HG02981 (cell line): ENCODE data around the gene BFSP1.

Source experiments
- ATAC-seq: cut with Tn5 transposase; IDR thresholded peaks from one replicate; pipeline ENCODE4 v1.9.1; 2021; ENCODE audit warnings: mild to moderate bottlenecking, moderate library complexity; ENCODE audit not compliant: unreplicated experiment

The BFSP1 gene

DNA sequence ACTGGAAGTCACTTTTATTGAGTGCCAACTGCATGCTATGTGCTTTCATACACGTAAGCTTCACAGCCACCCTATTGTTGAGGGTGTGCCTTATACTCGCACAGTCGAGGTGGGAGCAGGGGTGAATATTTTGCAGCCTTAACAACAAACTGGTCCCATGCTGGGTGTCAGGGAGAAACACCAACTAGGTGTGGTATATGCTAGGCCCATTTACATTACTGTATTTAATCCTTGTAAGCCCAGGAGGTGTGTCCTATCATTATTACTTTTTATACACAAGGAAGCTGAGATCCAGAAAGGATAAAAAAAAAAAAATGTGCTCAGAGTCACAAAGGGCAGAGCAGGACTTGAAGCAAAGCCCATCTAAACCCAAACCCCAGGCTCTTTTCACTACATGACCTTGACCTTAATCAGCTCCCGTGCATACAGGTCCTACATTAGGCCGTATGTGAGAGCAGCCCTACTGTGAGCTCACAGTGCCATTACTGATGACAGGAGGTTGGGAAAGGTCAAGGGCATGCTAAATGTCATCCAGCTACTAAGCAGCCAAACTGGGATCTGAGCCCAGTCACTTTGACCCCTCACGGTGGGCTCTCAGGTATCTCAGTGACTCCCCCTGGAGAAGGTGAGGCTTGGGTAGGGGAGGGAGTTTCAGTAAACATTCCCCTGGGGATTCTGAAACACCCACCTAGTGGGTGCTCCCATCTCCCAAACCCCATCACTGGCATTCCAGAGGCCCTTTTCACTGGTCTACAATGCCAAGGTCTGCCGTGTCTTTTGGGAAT, 61.7 kb downstream of the BFSP1 start:
- ATAC-seq, result no peak

DNA sequence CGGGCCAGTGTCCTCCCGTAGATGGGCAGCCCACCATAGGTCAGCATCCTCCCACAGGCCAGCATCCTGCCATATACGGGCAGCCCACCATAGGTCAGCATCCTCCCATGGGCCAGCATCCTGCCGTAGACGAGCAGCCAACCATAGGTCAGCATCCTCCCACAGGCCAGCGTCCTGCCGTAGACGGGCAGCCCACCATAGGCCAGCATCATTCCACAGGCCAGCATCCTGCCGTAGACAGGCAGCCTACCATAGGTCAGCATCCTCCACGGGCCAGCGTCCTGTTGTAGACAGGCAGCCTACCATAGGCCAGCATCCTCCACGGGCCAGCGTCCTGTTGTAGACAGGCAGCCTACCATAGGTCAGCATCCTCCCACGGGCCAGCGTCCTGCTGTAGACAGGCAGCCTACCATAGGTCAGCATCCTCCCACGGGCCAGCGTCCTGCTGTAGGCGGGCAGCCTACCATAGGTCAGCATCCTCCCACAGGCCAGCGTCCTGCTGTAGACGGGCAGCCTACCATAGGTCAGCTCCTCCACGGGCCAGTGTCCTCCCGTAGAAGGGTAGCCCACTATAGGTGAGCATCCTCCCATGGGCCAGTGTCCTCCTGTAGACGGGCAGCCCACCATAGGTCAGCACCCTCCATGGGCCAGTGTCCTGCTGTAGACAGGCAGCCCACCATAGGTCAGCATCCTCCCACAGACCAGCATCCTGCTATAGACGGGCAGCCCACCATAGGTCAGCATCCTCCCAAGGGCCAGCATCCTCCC, 62.9 kb downstream of the BFSP1 start:
- ATAC-seq, result no peak

DNA sequence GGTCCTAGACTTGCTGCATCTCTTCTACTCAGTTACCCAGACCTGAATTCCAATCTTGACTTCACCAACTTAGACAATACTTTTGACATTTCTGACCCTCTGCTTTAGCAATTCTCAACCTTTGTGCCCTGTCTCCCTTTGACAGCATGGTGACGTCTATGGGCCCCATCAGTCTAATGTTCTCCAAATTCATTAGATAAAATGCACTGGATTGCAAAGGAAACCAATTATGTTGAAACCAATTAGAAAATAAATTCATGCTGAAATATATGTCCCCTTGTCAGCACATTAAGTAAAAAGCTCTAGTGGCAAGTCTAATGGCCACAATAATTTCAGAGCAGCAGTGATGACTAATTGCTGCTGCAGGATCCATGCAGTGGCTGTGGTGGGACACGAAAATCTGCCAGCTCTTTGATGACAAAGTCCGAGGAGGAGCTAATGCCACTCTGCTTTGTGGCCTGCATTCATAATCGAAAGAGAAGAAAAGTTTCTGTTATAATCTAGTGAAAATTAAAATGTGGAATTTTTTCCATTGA, 64.0 kb downstream of the BFSP1 start:
- no peak for ATAC-seq

DNA sequence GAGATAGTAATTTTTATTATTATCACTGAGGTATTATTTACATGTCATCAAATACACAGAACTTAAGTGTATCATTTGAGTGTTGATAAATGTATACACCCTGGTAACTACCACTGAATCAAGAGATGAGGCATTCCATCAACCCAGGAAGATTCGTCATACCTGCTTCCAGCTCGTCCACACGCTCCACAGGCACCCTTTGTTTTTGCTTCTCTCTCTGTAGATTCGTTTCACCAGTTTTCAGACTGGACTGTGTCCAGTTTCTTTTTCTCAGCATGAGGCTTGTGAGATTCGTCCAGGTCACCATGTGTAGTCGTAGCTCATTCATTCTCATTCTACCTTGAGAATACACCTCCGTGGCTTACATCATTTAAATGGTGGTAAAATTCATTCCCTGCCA, 64.5 kb downstream of the BFSP1 start:
- no peak for ATAC-seq

DNA sequence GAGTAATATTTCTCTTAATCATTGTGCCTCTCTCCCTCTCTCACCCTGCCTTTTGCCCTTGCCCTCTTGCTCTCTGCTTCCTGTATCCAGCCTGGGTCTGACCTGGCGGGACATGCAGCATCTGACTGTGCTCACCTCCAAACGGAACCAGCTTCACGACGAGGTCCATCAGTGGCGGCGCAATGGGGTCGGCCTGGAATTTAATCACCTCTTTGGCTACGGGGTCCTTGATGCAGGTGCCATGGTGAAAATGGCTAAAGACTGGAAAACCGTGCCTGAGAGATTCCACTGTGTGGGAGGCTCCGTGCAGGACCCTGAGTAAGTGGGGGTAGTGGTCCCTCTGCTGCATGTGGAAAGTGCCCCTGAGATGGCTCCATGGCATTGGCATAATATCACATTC, 65.9 kb downstream of the BFSP1 start:
- no peak for ATAC-seq

DNA sequence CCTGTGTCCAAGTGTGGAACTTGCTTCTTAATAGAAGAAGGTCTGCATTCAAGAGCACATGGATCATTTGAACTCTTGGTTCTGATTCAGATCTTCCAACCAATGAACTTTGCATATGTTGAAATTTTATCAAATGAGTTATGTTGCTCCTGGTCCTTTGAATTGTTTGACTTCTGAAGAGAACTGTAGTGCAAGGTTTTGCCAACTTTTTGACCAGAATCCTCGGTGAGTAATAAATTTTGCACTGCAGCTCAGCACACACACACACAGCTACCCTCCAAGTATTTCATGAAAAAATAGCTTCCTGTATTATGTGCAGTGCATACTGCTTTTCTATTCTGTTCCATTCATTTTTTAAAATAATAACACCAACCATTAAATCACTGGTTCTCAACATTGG, 67.5 kb downstream of the BFSP1 start:
- no peak for ATAC-seq

DNA sequence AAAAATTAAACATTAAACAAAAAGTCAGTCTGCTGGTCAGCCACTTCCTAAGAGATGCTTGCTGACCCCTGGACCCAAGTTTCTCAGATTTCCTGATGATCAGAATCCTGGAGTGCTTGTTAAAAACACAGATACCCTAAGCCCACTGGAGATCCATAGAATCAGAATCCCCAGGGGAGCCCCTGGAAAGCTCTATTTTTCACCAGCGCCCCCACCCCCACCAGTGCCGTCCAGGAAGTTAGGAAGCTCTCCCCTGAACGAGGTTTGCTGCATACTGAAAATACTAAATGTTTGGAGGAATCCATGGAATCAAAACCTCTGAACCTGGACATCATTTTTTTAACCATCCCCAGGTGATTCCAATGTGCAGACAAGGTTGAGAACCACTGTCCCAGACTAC, 69.2 kb downstream of the BFSP1 start:
- no peak for ATAC-seq

DNA sequence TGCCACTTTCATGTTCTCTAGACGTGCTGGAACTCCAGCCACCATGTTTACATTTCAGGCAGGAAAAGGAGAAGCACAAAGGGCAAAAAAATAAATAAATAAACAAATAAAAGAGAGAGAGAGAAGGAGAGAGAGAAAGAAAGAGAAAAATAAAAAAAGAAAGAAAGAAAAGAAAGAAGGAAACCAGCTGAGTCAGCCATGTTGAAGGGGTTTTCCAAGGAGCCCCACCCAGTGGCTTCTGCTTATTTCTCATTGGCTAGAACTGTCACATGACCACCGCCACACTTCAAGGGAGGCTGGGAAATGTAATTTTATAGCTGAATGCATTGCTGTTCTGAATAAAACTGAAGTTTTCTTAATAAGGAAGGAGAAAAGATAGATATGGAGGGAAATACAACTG, 71.1 kb downstream of the BFSP1 start:
- ATAC-seq, result no peak

DNA sequence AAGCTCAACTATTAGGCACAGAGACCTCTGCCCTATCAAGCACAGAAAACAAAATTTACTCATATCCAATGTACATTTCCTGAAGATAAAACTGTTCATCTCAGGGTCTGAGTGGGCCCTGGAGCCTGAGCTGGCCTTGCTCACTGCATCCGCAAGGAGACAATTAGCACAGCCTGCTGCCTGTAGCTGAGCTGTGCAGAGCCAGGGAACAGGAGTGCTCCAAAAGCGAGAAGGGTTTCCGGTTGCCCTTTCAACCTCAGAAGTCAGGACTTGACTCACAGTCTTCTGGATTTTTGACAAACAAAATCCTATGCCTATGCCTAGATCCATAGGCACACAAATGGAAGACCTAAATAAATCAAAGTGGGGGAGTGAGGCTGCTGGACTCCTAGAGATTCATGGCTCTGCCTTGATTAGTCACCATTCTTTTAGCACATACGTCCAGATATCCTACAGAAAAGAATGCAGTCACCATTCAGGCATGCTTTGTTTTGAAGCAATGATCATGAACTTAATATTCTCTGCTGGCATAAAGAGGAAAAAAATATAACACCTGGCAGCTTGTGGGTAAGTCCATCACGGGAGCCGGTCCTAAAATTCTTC, 73.5 kb downstream of the BFSP1 start:
- ATAC-seq, result no peak

DNA sequence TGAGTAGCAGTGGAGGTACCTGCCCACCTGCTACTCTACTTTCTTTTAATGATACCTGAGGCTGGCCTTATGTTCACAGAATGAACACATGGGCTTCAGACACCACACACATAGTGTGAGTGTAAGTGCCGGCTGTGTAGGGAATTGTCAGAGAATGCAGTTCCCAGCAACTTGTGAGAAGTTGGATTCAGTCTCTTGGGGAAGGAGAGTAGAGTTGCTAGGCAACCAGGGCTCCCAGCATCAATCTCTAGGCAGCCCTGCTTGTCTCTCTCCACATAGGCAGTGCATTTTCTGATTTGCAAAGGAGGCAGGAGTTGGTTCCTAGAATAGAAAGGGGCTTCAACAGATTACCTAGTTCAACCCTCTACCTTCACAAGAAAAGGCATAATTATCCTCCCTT, 74.1 kb downstream of the BFSP1 start:
- ATAC-seq, result no peak

DNA sequence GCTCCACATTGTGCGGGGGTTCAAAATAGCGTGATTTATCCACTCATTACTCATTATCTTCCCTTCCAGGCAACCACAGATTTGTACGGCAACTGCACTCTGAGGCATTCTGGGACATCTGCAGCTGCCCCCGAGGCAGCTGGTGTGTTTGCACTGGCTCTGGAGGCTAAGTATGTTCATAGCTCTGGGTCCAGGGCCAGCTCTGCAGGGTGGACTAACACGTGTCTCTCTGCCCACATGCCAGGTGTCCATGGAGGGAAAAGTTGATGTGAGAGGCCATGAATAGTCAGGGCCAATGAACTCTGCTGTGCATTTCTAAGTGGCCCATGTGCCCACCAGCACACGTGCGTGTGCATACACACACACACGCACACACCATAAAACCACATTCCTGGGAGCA, 74.9 kb downstream of the BFSP1 start:
- ATAC-seq, result no peak

DNA sequence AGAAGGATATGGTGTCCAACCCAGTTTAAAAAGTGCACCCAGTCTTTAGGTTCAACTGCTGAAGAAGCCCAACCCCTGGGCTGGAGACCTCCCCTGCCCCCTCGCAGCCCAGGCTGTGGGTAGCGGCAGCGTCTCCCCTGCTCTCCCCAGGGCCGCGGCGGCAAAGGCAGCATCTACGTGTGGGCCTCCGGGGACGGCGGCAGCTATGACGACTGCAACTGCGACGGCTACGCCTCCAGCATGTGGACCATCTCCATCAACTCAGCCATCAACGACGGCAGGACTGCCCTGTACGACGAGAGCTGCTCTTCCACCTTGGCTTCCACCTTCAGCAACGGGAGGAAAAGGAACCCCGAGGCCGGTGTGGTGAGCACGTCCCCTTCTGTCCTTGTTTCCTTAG, 77.6 kb downstream of the BFSP1 start:
- ATAC-seq, result no peak

DNA sequence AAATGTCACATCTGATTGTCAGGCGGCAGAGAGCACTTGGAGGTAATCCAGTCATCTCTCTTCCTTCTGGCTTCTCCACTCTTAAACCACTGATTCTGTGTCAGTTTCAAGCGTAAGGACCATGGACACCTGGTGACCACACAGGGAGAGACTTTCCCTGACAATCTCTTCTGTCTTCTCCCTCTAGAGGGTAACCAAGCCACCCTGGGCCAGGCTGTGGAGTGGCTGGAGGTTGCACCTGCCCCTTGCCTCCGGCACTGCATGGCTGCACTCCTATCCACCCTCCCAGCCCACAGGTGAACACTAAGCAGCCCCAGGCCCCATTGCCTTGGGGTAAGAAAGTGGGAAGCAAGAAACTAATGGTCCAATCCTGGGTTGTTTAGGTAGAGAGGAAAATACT, 78.7 kb downstream of the BFSP1 start:
- ATAC-seq, result no peak

DNA sequence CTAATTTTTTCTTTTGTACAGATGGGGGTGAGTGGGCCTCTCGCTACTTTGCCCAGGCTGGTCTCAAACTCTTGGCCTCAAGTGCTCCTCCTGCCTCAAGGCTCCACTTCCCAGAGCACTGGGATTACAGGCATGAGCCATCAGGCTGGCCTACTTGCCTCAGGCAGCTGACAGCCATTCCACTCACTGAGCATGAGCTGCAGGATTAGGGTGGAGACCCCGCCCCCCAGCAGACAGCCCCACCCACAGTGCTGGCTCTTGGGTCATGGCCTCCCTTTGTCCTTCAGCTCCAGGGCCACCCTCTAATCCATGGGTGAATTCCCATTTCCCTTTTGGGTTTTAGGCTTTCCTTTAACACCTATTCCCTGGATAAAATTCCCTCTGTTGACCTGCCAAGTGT, 82.1 kb downstream of the BFSP1 start:
- ATAC-seq, result no peak

DNA sequence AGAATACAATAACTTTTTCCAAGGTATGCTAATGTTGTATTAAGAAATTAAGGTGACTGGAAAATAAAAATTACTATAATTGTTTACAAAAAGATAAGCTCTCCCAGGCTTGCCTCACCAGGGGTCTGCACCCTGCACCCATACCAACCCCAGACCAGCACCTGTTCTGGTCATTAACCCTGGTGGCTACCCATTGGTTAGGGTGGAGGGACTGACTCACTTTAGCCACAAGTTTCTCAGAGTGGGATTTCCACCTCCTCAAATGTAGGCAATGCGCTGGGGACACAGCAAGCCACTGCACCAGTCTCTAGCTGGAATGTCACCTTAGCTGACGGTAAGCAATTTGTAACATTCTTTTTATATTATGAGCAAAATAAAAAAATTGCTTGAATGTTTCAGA, 83.1 kb downstream of the BFSP1 start:
- ATAC-seq, result no peak

DNA sequence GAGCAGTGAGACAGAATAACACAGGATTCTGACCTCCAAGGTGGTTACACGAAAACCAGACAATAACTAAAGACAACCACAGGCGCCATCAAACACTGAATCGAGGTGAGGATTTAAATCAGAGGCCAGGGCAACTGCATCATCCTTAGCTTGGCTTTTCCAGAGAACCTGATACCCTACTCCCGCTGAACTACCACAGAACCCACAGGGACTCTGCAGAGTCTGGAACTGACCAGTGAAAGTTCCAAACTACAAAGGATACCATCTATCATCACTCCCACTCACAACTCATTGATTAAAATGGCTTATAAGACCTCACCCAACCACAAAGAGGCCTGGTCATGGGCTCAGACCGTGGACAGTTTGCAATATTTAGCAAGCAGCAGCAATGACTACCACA, 85.0 kb downstream of the BFSP1 start:
- ATAC-seq, result no peak

DNA sequence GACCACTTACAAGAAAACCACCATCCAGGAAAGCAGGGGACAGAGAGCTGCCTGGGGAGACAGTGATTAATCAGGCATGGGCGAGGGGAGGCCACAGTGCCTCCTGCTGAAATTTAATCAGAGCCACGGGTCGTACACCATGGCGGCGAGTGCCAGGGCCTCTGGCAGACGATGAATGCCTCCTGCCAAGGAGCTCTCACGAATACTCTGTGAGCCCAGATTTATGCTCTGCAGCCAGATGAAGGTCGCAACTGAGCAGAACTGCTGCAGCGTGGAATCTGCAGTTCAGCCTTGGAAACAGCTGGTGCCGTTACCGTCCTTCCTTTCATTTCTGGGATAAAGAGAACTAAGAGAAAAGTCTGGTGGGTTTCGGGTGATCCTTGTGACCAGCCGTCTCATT, 85.6 kb downstream of the BFSP1 start:
- ATAC-seq, result no peak

DNA sequence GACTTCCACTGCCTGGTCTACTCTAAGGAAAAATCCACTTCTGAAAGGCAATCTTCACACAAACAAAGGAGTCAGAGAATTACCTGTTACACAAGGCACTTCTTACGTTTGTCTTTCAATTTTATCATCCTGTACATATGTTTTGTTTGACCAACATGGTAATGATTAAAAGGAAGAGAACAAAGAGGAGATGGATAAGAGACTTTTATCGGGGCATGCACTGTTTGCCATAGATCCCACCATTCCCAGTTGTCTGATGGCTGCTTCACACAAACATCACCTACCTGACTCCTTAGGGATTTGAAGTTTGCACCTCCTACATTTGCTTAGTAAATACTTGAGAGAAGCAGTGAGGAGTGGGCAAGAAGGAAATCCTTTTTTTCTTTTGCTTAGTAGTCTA, 87.1 kb downstream of the BFSP1 start:
- no peak for ATAC-seq
